GM23338 (cell line): Measurements from ENCODE around the gene ACSS3.

ENCODE experiments used
- CTCF ChIP-seq, 2 experiments: fragments of 200-600 bp in 1 of 2; sonication (generic) in 1 of 2; conservative IDR thresholded peaks; 2 replicates each; pipeline versions ENCODE4 v1.5.1 to v1.6.1; 2016 to 2017; ENCODE audit warnings: antibody characterized with exemption in 2 of 2, low read depth in 2 of 2, mild to moderate bottlenecking in 2 of 2, moderate library complexity in 1 of 2
- EZH2 ChIP-seq: fragments of 200-600 bp; sonication (generic); IDR thresholded peaks from one replicate; pipeline ENCODE4 v1.8.0; 2017; ENCODE audit warnings: antibody characterized with exemption, mild to moderate bottlenecking, low read depth; ENCODE audit not compliant: unreplicated experiment
- EZH2phosphoT487 ChIP-seq: fragments of 200-600 bp; sonication (generic); IDR thresholded peaks from one replicate; pipeline ENCODE4 v1.8.1; 2018; ENCODE audit warnings: antibody characterized with exemption; ENCODE audit not compliant: unreplicated experiment
- REST ChIP-seq: IDR thresholded peaks from one replicate; pipeline ENCODE4 v1.6.1; 2018; ENCODE audit warnings: antibody characterized with exemption; ENCODE audit not compliant: unreplicated experiment
- ZNF331 ChIP-seq: fragments of 250-450 bp; sonication (Bioruptor Pico); IDR thresholded peaks from 2 replicates; pipeline ENCODE4 v1.5.0; 2020; ENCODE audit warnings: low read depth, mild to moderate bottlenecking, moderate library complexity
- TF ChIP-seq, protein P1 (sequence below): IDR thresholded peaks from 2 replicates; pipeline ENCODE4 v1.6.1; 2016; ENCODE audit warnings: antibody characterized with exemption

DNA sequence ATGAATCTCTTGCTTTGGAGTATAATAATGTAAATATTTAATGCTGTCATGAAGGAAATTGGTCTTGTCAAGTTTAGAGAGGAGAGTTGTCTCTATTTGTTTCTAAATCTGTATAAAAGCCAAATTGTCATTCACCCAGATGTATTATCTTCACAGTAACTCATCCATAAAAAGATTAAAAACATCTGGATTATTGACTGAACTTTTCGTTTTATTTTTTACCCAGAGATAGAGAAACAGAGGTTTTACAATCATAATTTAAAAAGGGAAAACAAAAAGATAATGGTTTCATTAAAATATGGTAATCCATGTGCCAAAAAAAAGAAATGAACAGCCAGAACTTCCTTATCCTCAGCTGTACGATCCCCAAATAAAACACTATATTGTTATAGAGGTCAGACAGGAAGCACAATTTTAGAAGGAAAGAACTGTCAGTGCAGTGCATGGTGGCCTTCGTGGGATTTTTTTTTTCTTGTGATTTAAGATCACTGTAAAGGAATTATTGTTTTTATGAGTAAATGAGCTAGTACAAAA lies 125.9 kb downstream of the ACSS3 start:
- no peak for TF ChIP-seq CTCF (conservative IDR thresholded peaks at IDR 0.05; ENCODE audit: low read depth in 2 of 2)
- TF ChIP-seq REST, result no peak
- no peak for TF ChIP-seq EZH2
- TF ChIP-seq, protein P1, sequence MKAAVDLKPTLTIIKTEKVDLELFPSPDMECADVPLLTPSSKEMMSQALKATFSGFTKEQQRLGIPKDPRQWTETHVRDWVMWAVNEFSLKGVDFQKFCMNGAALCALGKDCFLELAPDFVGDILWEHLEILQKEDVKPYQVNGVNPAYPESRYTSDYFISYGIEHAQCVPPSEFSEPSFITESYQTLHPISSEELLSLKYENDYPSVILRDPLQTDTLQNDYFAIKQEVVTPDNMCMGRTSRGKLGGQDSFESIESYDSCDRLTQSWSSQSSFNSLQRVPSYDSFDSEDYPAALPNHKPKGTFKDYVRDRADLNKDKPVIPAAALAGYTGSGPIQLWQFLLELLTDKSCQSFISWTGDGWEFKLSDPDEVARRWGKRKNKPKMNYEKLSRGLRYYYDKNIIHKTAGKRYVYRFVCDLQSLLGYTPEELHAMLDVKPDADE, result no peak
- no peak for TF ChIP-seq EZH2phosphoT487
- TF ChIP-seq ZNF331 (CRISPR knock-in tag), result no peak
